Kidney glomerular epithelial cell (primary cell): ENCODE results near the gene KCTD21.
"Not testable (repeated sequence)": the region's sequence is repeated elsewhere in the genome, so short reads cannot be mapped to it uniquely, and the experiment has no call there.

Experiments used
- DNase-seq: peaks from one replicate; lab custom pipeline; 2025; lab: John Stamatoyannopoulos, UW

Gene KCTD21

GRCh38 chr11:78175862-78176261, 12.6 kb downstream of the KCTD21 start:
- DNase-seq, result not testable (repeated sequence)

GRCh38 chr11:78171951-78172350, 16.5 kb downstream of the KCTD21 start:
- DNase-seq, result no peak

- no peak for DNase-seq
Measured at GRCh38 chr11:78170874-78171549, 17.4 kb downstream of the KCTD21 start.

- no peak for DNase-seq
Measured at GRCh38 chr11:78170413-78170812, 18.0 kb downstream of the KCTD21 start.

DNA sequence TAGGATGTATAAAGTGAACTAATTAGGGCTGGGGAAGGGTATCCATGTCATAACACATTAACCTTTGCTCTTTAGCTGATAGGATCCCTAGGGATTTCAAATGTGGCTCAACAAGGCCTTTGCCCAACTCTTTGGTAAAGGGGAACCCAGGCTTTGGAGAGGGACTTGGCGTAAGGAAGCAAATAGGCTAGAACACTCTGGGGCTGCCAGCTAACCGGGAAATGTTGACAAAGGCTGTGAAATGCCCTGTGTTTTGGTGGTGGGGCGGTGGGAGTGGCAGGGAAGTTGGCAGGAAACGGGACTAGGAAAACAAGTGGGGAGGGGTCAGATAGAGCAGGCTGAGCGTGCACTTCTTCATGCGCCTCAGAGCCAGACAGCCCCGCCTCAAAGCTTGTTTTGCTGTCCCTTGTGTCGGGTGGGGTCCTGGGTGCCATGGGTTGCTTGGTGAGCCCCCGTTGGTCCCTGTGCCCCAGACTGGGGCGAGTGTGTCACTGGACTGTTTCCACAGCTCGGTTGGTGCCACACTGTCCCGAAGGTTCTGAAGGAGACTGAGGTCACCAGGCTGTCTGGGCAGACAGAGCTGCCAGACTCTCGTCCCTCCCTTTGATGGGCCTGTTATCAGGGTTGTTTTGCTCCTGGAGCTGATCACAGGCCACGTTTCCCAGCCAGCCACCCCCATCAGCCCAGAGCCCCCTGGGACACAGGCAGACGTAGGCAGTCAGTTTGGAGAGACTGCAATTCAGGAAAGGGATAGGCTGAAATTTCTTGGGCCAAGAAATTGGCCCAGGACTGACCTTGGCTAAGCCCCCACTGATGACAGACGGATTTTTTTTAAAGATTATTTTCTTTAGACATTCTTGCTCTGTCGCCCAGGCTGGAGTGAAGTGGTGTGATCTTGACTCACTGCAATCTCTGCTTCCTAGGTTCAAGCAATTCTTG, 19.6 kb downstream of the KCTD21 start:
- DNase-seq, result peak; percentile 44

DNA sequence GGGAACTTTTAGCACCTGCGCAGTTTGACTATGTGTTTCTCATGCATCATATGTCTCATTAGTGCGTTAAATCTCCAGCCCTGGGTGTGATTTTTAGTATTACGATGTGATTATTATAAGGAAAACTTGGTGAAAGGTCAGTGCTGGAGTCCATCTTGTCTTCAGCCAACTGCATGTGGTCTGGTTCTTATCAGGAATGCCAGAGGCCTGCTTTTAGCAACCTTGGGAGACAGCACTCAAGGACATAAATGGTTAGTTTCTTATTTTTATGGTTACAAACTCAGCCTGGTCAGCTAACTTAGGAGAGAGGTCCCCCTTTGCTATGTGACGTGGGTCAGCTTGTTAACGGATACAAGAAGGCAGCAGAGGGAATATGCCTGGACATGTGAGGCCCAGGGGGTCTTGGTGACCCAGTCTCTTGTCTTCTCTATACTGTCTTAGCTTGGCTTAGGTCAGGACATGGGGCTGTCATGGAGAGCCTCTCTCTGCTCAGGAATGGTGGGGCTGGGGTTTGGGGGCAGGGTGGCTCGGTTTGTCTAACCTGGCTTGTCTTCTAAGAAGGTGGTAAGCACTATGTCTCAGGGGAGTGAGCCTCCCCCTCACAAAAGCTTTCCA, 21.5 kb downstream of the KCTD21 start:
- DNase-seq, result no peak

DNA sequence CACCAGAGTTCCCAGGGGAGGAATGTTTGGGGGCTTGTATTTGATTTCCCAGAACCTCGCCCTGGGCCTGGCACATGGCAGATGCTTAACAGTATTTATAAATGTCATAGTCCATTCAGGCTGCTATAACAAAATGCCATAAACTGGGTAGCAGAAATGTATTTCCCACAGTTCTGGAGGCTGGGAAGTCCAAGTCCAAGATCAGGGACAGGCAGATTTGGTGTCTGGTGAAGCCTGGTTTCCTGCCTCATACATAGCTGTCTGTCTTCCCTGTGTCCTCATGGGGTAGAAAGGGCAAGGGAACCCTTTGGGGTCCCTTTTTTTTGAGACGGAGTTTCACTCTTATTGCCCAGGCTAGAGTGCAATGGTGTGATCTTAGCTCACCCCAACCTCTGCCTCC, 24.0 kb downstream of the KCTD21 start:
- DNase-seq, result no peak

DNA sequence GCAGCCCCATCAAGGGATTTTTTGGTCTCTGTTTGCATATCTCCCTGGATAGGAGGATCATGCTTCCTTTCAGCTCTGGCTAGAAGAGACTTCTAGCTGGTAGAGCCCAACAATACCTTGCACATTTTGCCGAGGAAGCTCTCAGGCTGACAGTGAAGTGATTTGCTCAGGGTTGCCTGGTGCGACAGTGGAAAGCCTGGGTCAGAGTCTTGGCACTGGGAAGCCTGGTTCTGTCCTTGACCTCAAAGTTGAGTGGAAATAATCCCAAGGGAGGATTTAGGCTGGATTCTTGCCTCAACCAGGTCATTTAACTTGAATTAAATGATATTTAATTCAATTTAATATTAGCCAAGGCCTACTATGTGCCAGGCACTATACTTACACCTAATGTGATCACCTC, 24.6 kb downstream of the KCTD21 start:
- DNase-seq, result no peak

- no peak for DNase-seq
Measured at GRCh38 chr11:78161962-78162371, 26.5 kb downstream of the KCTD21 start.

GRCh38 chr11:78161346-78161745, 27.1 kb downstream of the KCTD21 start:
- DNase-seq, result no peak

DNA sequence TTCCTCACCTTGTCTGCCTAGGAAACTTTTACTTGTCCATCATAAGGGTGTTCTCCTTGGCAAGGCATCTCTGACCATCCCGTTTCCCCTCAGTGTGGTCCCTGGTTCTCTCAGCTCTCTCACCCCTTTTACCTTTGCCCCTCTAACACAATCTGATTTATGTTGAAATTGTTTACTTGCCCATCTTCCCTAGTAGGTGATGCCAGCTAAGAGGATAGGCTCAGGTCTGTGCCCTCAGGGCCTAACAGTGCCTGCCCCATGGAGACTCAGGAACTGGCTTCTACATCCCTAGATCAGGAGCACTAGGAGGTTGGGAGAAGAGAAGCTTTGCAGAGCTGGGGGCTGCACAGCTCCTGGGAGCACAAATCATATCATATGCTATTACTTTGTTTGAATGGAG, 27.9 kb downstream of the KCTD21 start:
- DNase-seq, result no peak

DNA sequence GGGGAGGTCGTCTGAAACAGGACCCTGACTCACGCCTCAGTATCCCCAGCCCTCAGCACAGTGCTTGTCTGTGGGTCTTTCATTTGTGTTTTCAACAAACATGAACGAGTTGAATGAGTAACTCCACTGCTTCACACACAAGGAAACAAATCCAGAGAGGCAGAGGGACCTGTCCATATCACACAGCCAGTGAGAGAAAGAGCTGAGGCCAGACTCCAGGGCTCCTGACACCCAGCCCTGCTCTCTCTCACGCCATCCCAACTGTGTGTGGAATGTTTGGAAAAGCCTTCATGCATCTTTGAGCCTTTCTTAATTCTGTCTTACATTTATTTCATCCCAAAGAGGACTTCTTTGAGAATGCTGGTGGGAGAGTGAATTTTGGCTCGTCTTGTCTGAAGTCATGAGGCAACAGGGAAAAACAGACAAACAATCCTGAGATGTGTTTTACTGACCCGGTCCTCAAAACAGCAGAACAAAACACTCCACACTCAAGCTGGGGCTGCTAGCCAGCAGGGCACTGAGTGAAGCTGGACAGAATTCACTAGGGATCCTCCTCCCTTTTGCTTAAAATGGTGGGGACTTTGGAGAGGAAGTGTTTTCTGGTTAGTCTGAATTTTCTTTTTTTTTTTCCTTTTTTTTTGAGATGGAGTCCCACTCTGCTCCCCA, 29.3 kb downstream of the KCTD21 start:
- no peak for DNase-seq

- no peak for DNase-seq
Measured at GRCh38 chr11:78156127-78156844, 32.1 kb downstream of the KCTD21 start.

DNA sequence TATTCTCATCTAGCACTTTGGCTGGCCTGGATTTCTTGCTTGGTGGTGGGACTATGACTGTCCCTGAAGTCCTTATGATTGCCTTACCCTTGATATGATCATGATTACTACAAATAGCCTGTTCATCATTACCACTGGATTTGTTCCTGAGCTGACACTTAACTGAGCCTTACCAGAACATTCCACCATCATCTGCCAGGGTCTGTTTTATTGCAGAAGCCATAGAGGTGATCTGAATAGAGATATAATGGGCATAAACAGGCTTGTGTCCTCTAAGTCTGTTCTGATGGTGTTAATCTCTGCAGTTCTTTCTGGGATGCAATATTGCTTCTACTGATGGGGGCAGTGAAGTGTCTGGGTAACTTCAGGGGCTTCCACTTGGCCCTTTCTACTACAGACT, 36.6 kb downstream of the KCTD21 start:
- DNase-seq, result no peak

- DNase-seq, result no peak
Measured at GRCh38 chr11:78150754-78151153, 37.7 kb downstream of the KCTD21 start.

- DNase-seq, result no peak
Measured at GRCh38 chr11:78150346-78150745, 38.1 kb downstream of the KCTD21 start.

DNA sequence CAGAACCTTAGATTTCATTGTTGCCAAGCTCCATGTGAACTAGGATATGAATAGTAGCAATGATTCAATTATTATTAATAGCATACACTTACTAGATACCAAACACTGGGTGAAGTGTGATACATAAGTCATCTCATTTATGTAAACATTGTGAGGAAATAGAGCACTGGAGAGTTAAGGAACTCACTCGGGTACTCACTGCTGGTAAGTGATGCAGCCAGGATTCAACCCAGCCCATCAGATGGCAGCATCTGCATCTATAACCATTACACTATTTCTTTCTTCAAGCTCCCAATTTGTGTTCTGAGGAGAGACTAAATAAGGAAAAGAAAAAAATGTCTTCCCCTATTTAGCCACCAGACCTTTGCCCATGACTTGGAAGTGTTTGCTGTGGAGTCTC, 38.8 kb downstream of the KCTD21 start:
- peak; percentile 28 for DNase-seq

- DNase-seq, result no peak
Measured at GRCh38 chr11:78147807-78148206, 40.6 kb downstream of the KCTD21 start.

- DNase-seq, result no peak
Measured at GRCh38 chr11:78145511-78146025, 42.9 kb downstream of the KCTD21 start.

DNA sequence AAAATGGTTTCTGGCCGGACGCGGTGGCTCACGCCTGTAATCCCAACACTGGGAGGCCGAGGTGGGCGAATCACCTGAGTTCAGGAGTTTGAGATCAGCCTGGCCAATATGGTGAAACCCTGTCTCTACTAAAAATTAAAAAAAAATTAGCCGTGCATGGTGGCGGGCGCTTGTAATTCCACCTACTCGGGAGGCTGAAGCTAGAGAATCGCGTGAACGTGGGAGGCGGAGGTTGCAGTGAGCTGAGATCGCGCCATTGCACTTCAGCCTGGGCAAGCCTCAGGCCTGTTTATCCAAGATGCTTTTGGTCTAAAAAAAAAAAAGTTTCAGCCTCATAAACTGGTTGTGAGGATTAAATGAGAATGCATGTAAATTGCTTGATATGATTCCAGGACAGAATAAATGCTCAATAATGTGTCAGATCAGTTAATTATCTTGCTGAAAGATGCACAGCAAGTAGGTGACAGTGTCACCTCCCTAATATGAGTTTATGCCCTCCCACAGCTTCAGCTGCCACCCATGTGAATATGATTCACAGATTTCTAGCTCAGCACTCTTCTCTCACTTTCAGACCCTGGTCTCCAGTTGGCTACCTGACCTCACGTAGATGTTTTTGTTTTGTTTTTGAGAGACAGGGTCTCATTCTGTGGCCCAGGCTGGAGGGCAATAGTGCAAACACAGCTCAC, 47.9 kb downstream of the KCTD21 start:
- DNase-seq, result no peak
